HEK293 (cell line): Measurements from ENCODE around the gene GPR35.

Experiments
- CTCF ChIA-PET: fragments of 350-600 bp; formaldehyde crosslinking; extraction: SDS; loops from one replicate; lab custom pipeline; 2021; ENCODE audit warnings: antibody characterized with exemption; lab: Yijun Ruan, JAX
- POLR2A ChIA-PET: fragments of 300-600 bp; formaldehyde crosslinking; extraction: SDS; loops from one replicate; lab custom pipeline; 2020; ENCODE audit warnings: antibody characterized with exemption, inconsistent platforms; lab: Yijun Ruan, JAX
- H3K27ac ChIP-seq: fragments of 200-500 bp; sonication (Bioruptor generic); 2 replicates; pipeline ENCODE4 v1.5.1; 2014; ENCODE audit warnings: low read depth, low read length, control low read depth, inconsistent platforms; ENCODE audit errors: extremely low read depth
- H3K36me3 ChIP-seq, 2 experiments: fragments of 200-500 bp in 1 of 2; sonication (Bioruptor generic) in 1 of 2; 1 replicate in 1 of 2; 2 replicates in 1 of 2; pipeline ENCODE4 v1.5.1; 2014 to 2017; ENCODE audit warnings: inconsistent platforms in 2 of 2, low read length in 2 of 2; ENCODE audit not compliant: control insufficient read depth in 2 of 2, insufficient read depth in 1 of 2
- H3K4me1 ChIP-seq: fragments of 200-500 bp; sonication (Bioruptor generic); 2 replicates; pipeline ENCODE4 v1.5.1; 2014; ENCODE audit warnings: mild to moderate bottlenecking, low read length, inconsistent platforms; ENCODE audit not compliant: control insufficient read depth, insufficient read depth
- H3K4me3 ChIP-seq: 2 replicates; pipeline ENCODE4 v1.5.1; 2011; ENCODE audit warnings: low read depth, mild to moderate bottlenecking, control low read depth, low read length, moderate library complexity
- H3K9me3 ChIP-seq: fragments of 200-500 bp; sonication (Bioruptor generic); 2 replicates; pipeline ENCODE4 v1.5.1; 2014; ENCODE audit warnings: low read depth, low read length, inconsistent platforms; ENCODE audit not compliant: control insufficient read depth, insufficient read depth
- BCL11A ChIP-seq: fragments of 450-650 bp; formaldehyde crosslinking; IDR thresholded peaks from 2 replicates; pipeline ENCODE4 v1.5.1; 2016; ENCODE audit warnings: low read depth, missing biosample characterization, missing genetic modification characterization
- BCL11B ChIP-seq: fragments of 450-650 bp; formaldehyde crosslinking; IDR thresholded peaks from 2 replicates; pipeline ENCODE4 v1.5.1; 2016; ENCODE audit warnings: low read depth, missing biosample characterization, missing genetic modification characterization
- GLI2 ChIP-seq: fragments of 450-650 bp; formaldehyde crosslinking; IDR thresholded peaks from 2 replicates; pipeline ENCODE4; 2017; ENCODE audit warnings: missing biosample characterization, missing genetic modification characterization, low read depth, borderline replicate concordance
- REPIN1 ChIP-seq: fragments of 450-650 bp; formaldehyde crosslinking; IDR thresholded peaks from 2 replicates; pipeline ENCODE4 v1.5.1; 2017; ENCODE audit warnings: missing biosample characterization, missing genetic modification characterization, low read depth
- TSHZ1 ChIP-seq: fragments of 450-650 bp; formaldehyde crosslinking; IDR thresholded peaks from 2 replicates; pipeline ENCODE4 v1.5.1; 2016; ENCODE audit warnings: missing biosample characterization, missing genetic modification characterization, borderline replicate concordance
- YY2 ChIP-seq: fragments of 450-650 bp; formaldehyde crosslinking; IDR thresholded peaks from 2 replicates; pipeline ENCODE4 v1.5.1; 2016; ENCODE audit warnings: missing biosample characterization, missing genetic modification characterization
- ZEB2 ChIP-seq: fragments of 450-650 bp; formaldehyde crosslinking; IDR thresholded peaks from 2 replicates; pipeline ENCODE4 v1.5.1; 2016; ENCODE audit warnings: missing biosample characterization, missing genetic modification characterization
- ZFHX2 ChIP-seq: fragments of 450-650 bp; formaldehyde crosslinking; conservative IDR thresholded peaks from 2 replicates; pipeline ENCODE4 v1.5.1; 2016; ENCODE audit warnings: missing biosample characterization, missing genetic modification characterization
- ZNF184 ChIP-seq: fragments of 450-650 bp; IDR thresholded peaks from 2 replicates; pipeline ENCODE4 v1.5.1; 2018; ENCODE audit warnings: missing biosample characterization, mild to moderate bottlenecking, missing genetic modification characterization
- ZNF19 ChIP-seq: fragments of 450-650 bp; formaldehyde crosslinking; IDR thresholded peaks from 2 replicates; pipeline ENCODE4; 2016; ENCODE audit warnings: missing biosample characterization, missing genetic modification characterization, low read depth
- ZNF239 ChIP-seq: fragments of 450-650 bp; formaldehyde crosslinking; IDR thresholded peaks from 2 replicates; pipeline ENCODE4 v1.5.1; 2016; ENCODE audit warnings: missing biosample characterization, missing genetic modification characterization
- ZNF274 ChIP-seq, 2 experiments: fragments of 200-500 bp in 1 of 2; fragments of 450-650 bp in 1 of 2; sonication (Bioruptor generic) in 1 of 2; formaldehyde crosslinking in 1 of 2; IDR thresholded peaks; 2 replicates each; pipeline versions ENCODE4 v1.5.1 to v1.6.1; 2014 to 2016; ENCODE audit warnings: borderline replicate concordance in 1 of 2, inconsistent platforms in 1 of 2, low read length in 1 of 2, missing biosample characterization in 1 of 2, missing genetic modification characterization in 1 of 2
- ZNF292 ChIP-seq: fragments of 450-650 bp; formaldehyde crosslinking; IDR thresholded peaks from 2 replicates; pipeline ENCODE4 v1.5.1; 2016; ENCODE audit warnings: low read depth, missing biosample characterization, missing genetic modification characterization, borderline replicate concordance
- ZNF501 ChIP-seq: fragments of 450-650 bp; formaldehyde crosslinking; IDR thresholded peaks from 2 replicates; pipeline ENCODE4 v1.5.1; 2016; ENCODE audit warnings: missing biosample characterization, missing genetic modification characterization
- ZNF549 ChIP-seq: fragments of 450-650 bp; IDR thresholded peaks from 2 replicates; pipeline ENCODE4 v1.5.1; 2018; ENCODE audit warnings: missing biosample characterization, missing genetic modification characterization, mild to moderate bottlenecking, inconsistent platforms, moderate library complexity
- ZNF623 ChIP-seq: fragments of 450-650 bp; formaldehyde crosslinking; IDR thresholded peaks from 2 replicates; pipeline ENCODE4 v1.5.1; 2016; ENCODE audit warnings: missing biosample characterization, missing genetic modification characterization
- ZNF658 ChIP-seq: fragments of 450-650 bp; formaldehyde crosslinking; IDR thresholded peaks from 2 replicates; pipeline ENCODE4; 2016; ENCODE audit warnings: missing biosample characterization, missing genetic modification characterization
- ZNF701 ChIP-seq: fragments of 450-650 bp; formaldehyde crosslinking; IDR thresholded peaks from 2 replicates; pipeline ENCODE4 v1.5.1; 2016; ENCODE audit warnings: missing biosample characterization, missing genetic modification characterization
- ZNF747 ChIP-seq: fragments of 450-650 bp; formaldehyde crosslinking; IDR thresholded peaks from 2 replicates; pipeline ENCODE4 v1.5.1; 2016; ENCODE audit warnings: missing biosample characterization, missing genetic modification characterization
- ZNF843 ChIP-seq: fragments of 450-650 bp; formaldehyde crosslinking; IDR thresholded peaks from 2 replicates; pipeline ENCODE4 v1.5.1; 2016; ENCODE audit warnings: missing biosample characterization, missing genetic modification characterization
- ZSCAN4 ChIP-seq: fragments of 450-650 bp; formaldehyde crosslinking; IDR thresholded peaks from 2 replicates; pipeline ENCODE4 v1.5.1; 2017; ENCODE audit warnings: missing biosample characterization, missing genetic modification characterization
- ZSCAN5A ChIP-seq: fragments of 450-650 bp; formaldehyde crosslinking; IDR thresholded peaks from 2 replicates; pipeline ENCODE4 v1.5.1; 2016; ENCODE audit warnings: missing biosample characterization, missing genetic modification characterization

The GPR35 gene

GRCh38 chr2:240670950-240671349 lies 45.7 kb downstream of the GPR35 start:
- no peak for TF ChIP-seq ZNF747 (tag by site-specific recombination)
- TF ChIP-seq ZSCAN4 (tag by site-specific recombination): no peak
- no peak for TF ChIP-seq BCL11B (tag by site-specific recombination)
- no peak for TF ChIP-seq BCL11A (tag by site-specific recombination)
- TF ChIP-seq TSHZ1 (tag by site-specific recombination): no peak
- no peak for TF ChIP-seq ZEB2 (tag by site-specific recombination)
- no peak for TF ChIP-seq ZNF843 (tag by site-specific recombination)
- TF ChIP-seq ZNF549 (tag by site-specific recombination): no peak
- TF ChIP-seq ZNF701 (tag by site-specific recombination): no peak
- no peak for TF ChIP-seq ZNF19 (tag by site-specific recombination)
- TF ChIP-seq ZNF292: no peak
- no peak for TF ChIP-seq REPIN1 (tag by site-specific recombination)
- TF ChIP-seq GLI2 (tag by site-specific recombination): no peak
- no peak for TF ChIP-seq YY2 (tag by site-specific recombination)
- no peak for TF ChIP-seq ZSCAN5A (tag by site-specific recombination)
- no peak for TF ChIP-seq ZNF658
- TF ChIP-seq ZNF184 (tag by site-specific recombination): no peak
- no peak for TF ChIP-seq ZFHX2
- TF ChIP-seq ZNF501 (tag by site-specific recombination): no peak
- H3K9me3 ChIP-seq: no peaks in the 10 kb centered on the region
- H3K4me3 ChIP-seq: no peak overlapping the region
- CTCF ChIA-PET: interaction anchor here (0.7 to 1.2 kb wide), 3 partner anchors 170 to 992 kb away, joined by 3 to 4 read pairs (median 3); no protein-coding TSS in a partner anchor
- POLR2A ChIA-PET: no interaction called here
- no peaks in the 10 kb centered on the region for H3K4me1 ChIP-seq
- no peaks in the 10 kb centered on the region for H3K36me3 ChIP-seq
- no peak overlapping the region for H3K27ac ChIP-seq

- CTCF ChIA-PET: no interaction called here
- H3K36me3 ChIP-seq: no peaks in the 10 kb centered on the region
- H3K9me3 ChIP-seq: no peaks in the 10 kb centered on the region
- H3K4me3 ChIP-seq: no peak overlapping the region
- no peak overlapping the region for H3K27ac ChIP-seq
- no peaks in the 10 kb centered on the region for H3K4me1 ChIP-seq
- POLR2A ChIA-PET: no interaction called here
- no peak for TF ChIP-seq ZNF501 (tag by site-specific recombination)
- TF ChIP-seq ZNF239: no peak
- no peak for TF ChIP-seq ZNF274 (IDR thresholded peaks at IDR 0.05; ENCODE audit: low read length)
- TF ChIP-seq ZNF274 (tag by site-specific recombination; IDR thresholded peaks at IDR 0.05; ENCODE audit: borderline replicate concordance): no peak
- no peak for TF ChIP-seq ZNF623
Observed at GRCh38 chr2:240672076-240672700, 46.9 kb downstream of the GPR35 start.
